HG03442 (cell line): ENCODE data around the gene NTS.

Experiments
- ATAC-seq: cut with Tn5 transposase; IDR thresholded peaks from one replicate; pipeline ENCODE4 v1.9.1; 2021; ENCODE audit warnings: mild to moderate bottlenecking, moderate library complexity; ENCODE audit not compliant: unreplicated experiment

Gene NTS

GRCh38 chr12:85920324-85920947 lies 46.3 kb downstream of the NTS start:
- ATAC-seq, result no peak

GRCh38 chr12:85923767-85924331 lies 49.8 kb downstream of the NTS start:
- no peak for ATAC-seq

GRCh38 chr12:85927166-85927565 lies 53.1 kb downstream of the NTS start:
- ATAC-seq, result no peak
